Adrenal gland (tissue), 12 donors: ENCODE measurements around the gene EFNA2. TPM values are rescaled to one million over a fixed set of nuclear protein-coding genes. Genes with fewer than 3 reads are reported as not detected.

Experiments used
- DNase-seq, 7 donors: peaks; one replicate each; pipeline ENCODE4 v3.0.0-alpha.2; 2019 to 2020
- H3K27ac ChIP-seq, 5 donors: fragments of 200-600 bp; sonication (generic) in 4 of 5; 1 replicate in 3 of 5; 2 replicates in 2 of 5; pipeline versions ENCODE4 v1.5.1 to v1.8.0; 2016 to 2020; ENCODE audit warnings: mild to moderate bottlenecking in 1 of 5
- H3K27me3 ChIP-seq: fragments of 200-600 bp; 2 replicates; pipeline ENCODE4 v1.8.0; 2021
- H3K36me3 ChIP-seq, 2 donors: fragments of 200-600 bp; replicated peaks in 1 of 2; 1 replicate in 1 of 2; 2 replicates in 1 of 2; pipeline versions ENCODE4 v1.5.1 to v1.8.0; 2018 to 2022
- H3K4me1 ChIP-seq, 2 donors: fragments of 200-600 bp; replicated peaks in 1 of 2; 1 replicate in 1 of 2; 2 replicates in 1 of 2; pipeline versions ENCODE4 v1.5.1 to v1.8.0; 2018 to 2021
- H3K4me3 ChIP-seq, 4 donors: fragments of 200-600 bp; sonication (generic) in 3 of 4; one replicate each; pipeline ENCODE4 v1.5.1; 2016 to 2018
- H3K9me3 ChIP-seq, 3 donors: fragments of 200-600 bp; sonication (generic) in 1 of 3; replicated peaks in 1 of 3; 1 replicate in 2 of 3; 2 replicates in 1 of 3; pipeline versions ENCODE4 v1.5.1 to v1.8.0; 2016 to 2021
- POLR2A ChIP-seq, 2 donors: fragments of 450-650 bp; IDR thresholded peaks; one replicate each; pipeline ENCODE4 v1.6.1; 2017; ENCODE audit warnings: antibody characterized with exemption in 2 of 2, mild to moderate bottlenecking in 2 of 2, moderate library complexity in 1 of 2
- WGBS, 4 donors: extraction: QIAGEN DNeasy Blood & Tissue Kit in 2 of 4; methylation state at CpG; one replicate each; pipeline versions ENCODE4 v1.1.5 to v1.1.7; 2013 to 2017; 5-methylcytosine and 5-hydroxymethylcytosine counted together
- intact Hi-C, 2 donors: fragments of 100-400 bp; cut with DNase I; formaldehyde crosslinking; loops; one replicate each; pipeline versions ENCODE4 v1.14.1 to v1.15.0; 2022 to 2023
- polyA plus RNA-seq, 3 donors: library from polyadenylated mRNA; stranded (reverse); fragments of 200-250 nt in 2 of 3; fragments of 350-450 nt in 1 of 3; fragmentation: Illumina TruSeq in 1 of 3; extraction: RNeasy Lipid Tissue Mini Kit (QIAGEN cat#74804) in 1 of 3; gene quantifications; one replicate each; pipeline ENCODE4 v1.2.3, GENCODE V29; 2013 to 2014
- total RNA-seq, 9 donors: library from RNA; depleted of rRNA in 4 of 9; stranded (reverse); fragments of >200 nt in 4 of 9; fragments of 120-200 nt in 1 of 9; fragmentation: NEBNext Ultra II Directional in 1 of 9; extraction: Animal tissue kit (Norgen Biotek cat#: 25700) in 1 of 9; gene quantifications; one replicate each; pipeline versions ENCODE4 v1.1.0 to v1.2.4, GENCODE V29; 2013 to 2023
- TF ChIP-seq, protein P1 (sequence below), 6 experiments: fragments of 450-650 bp in 4 of 6; fragments of 200-600 bp in 2 of 6; sonication (generic) in 1 of 6; IDR thresholded peaks; 1 replicate in 5 of 6; 2 replicates in 1 of 6; pipeline versions ENCODE4 v1.5.1 to v1.8.0; 2016 to 2021; ENCODE audit warnings: antibody characterized with exemption in 6 of 6, mild to moderate bottlenecking in 2 of 6, moderate library complexity in 1 of 6
- donor health status: healthy with polysubstance abuse.
- donor health status: Bipolar disorder and iron deficiency.
- donor health status: DM: yes; HTN: yes; CAD: no.
- donor health status: DM: no; HTN: no; CAD: no.
- donor health status: DM: no; HTN: no; CAD: no.
- donor health status: DM: yes; HTN: yes; CAD: no.

Gene EFNA2
- total and polyA plus RNA-seq, 12 donors, result 0.11 TPM; not detected in 11

DNA sequence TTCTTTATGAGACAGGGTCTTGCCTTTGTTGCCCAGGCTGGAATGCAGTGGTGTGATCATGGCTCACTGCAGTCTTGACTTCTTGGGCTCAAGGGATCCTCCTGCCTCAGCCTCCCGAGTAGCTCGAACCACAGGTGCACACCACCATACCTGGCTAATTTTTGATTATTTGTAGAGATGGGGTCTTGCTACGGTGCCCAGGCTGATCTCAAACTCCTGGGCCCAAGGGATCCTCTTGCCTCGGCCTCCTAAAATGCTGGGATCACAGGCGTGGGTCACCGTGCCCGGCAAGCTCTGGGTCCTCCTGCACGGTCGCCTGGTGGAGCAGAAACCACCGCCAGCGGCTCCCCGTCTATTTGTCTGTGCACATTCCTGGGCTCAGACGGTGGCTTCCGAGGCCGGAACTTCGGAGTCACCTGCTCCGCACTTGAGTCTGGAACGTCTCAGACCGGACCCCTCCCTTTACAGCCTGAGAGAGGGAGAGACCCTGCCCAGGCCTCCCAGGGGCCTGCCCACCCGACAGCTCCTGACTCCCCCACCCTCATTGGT lies 22.2 kb downstream of the EFNA2 start:
- WGBS, 4 donors, result 91 to 94% (median 92%) methylated on average over 19 to 20 of the region's 20 CpGs
- Histone ChIP-seq H3K4me3 (no peak overlapping the region), H3K9me3 (no peaks in the 10 kb centered on the region), H3K27me3 (peaks cover 11% of the 10 kb centered on the region), H3K36me3 (no peaks in the 10 kb centered on the region), H3K27ac (no peak overlapping the region), H3K4me1 (no peaks in the 10 kb centered on the region)
- DNase-seq, result no peak
- intact Hi-C loops, result no loop called here
- TF ChIP-seq, protein P1, sequence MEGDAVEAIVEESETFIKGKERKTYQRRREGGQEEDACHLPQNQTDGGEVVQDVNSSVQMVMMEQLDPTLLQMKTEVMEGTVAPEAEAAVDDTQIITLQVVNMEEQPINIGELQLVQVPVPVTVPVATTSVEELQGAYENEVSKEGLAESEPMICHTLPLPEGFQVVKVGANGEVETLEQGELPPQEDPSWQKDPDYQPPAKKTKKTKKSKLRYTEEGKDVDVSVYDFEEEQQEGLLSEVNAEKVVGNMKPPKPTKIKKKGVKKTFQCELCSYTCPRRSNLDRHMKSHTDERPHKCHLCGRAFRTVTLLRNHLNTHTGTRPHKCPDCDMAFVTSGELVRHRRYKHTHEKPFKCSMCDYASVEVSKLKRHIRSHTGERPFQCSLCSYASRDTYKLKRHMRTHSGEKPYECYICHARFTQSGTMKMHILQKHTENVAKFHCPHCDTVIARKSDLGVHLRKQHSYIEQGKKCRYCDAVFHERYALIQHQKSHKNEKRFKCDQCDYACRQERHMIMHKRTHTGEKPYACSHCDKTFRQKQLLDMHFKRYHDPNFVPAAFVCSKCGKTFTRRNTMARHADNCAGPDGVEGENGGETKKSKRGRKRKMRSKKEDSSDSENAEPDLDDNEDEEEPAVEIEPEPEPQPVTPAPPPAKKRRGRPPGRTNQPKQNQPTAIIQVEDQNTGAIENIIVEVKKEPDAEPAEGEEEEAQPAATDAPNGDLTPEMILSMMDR (IDR thresholded peaks at IDR 0.05), result no peak
- TF ChIP-seq POLR2A (IDR thresholded peaks at IDR 0.05), result no peak

DNA sequence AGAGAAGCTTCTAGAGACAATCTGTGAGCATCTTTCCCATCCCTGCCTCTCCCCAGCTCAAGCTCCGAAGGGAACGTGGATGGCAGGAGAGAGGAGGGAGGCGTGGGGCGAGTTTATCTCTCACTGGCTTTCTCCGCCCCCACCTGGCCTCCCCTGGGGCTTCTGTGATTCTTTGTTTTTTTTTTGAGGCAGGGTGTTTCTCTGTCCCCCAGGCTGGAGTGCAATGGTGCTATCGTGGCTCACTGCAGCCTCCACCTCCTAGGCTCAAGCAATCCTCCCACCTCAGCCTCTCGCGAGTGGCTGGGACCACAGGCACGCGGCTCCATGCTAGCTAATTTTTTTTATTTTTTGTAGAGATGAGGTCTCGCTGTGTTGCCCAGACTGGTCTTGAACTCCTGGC lies 23.0 kb downstream of the EFNA2 start:
- no peak for DNase-seq
- Histone ChIP-seq H3K4me1 (no peaks in the 10 kb centered on the region), H3K4me3 (no peak overlapping the region), H3K27ac (no peak overlapping the region), H3K36me3 (no peaks in the 10 kb centered on the region), H3K9me3 (no peaks in the 10 kb centered on the region), H3K27me3 (peaks cover 15% of the 10 kb centered on the region)
- 59 to 69% (median 66%) methylated on average over 11 of the region's 11 CpGs for WGBS, 4 donors
- no peak for TF ChIP-seq POLR2A (IDR thresholded peaks at IDR 0.05)
- TF ChIP-seq, protein P1 (IDR thresholded peaks at IDR 0.05), result no peak
- intact Hi-C loops, result no loop called here

DNA sequence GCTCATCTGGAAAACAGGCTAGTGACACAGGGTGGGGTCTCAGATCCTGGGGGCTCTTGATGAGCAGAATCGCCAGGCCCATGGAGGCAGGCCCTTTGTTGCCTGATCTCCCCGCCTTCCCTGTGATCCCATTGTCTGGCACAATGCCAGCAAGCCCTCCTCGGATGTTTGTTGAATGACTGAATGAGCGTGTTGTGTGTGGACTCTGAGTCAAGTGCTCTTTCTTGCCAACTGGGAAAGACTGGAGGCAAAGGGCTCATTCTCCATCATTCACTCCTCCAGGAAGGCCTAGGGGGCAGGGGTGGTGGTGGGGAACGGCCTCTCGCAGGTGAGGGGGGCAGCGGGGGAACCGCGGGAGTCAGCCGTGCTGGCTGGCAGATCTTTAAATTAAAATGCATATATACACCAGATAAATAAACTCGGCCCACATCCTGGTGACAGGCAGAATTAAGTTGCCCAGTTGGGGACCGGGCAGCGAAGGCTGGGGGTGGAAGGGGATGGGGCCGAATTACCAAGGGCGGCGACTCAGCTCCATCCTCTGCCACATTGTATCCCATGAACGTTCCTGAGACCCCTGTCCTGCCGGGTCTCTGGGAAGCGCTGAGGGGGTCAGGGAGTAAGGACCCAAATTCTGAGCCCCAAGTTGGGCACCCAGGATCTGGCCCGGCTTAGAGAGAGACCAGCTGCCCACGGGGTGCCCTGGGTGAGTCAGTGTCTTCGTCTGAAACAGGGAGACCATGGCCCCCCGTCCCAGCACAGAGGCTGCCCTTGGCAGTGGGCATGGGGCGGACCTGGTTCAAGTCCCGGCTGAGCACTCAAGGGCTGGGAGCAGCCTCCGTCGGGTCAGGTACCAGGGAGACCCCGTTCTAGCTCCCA lies 24.5 kb downstream of the EFNA2 start:
- no peak overlapping the region for H3K27ac ChIP-seq
- 43 to 65% (median 57%) methylated on average over 9 to 28 of the region's 28 CpGs for WGBS, 4 donors
- intact Hi-C loops, result loop anchor here in 1 of 2 donors (10.0 kb wide), 1 partner anchor 135 kb away; no protein-coding TSS in a partner anchor

DNA sequence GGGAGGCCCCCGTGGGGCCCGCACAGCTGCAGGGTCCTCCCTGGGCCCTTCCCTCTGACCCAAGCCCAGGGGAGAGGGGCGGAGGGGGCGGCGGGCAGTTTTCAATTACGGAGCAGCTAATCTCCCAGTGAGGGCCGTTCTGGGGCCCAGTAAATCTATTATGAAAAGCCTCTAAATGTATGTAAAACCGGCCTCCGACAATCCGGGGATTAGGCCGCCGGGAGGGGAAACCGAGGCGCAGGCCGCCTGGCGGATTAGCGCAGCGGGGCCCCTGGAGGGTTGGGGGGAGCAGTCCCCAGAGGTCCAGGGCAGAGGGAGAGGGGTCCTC lies 25.1 kb downstream of the EFNA2 start:
- 64 to 76% (median 68%) methylated on average over 13 to 18 of the region's 18 CpGs for WGBS, 4 donors
- TF ChIP-seq, protein P1 (IDR thresholded peaks at IDR 0.05), result no peak
- no peak for TF ChIP-seq POLR2A (IDR thresholded peaks at IDR 0.05)
- Histone ChIP-seq H3K4me1 (peaks cover 3 to 4% of the 10 kb centered on the region in 2 donors), H3K27me3 (peaks cover 23% of the 10 kb centered on the region), H3K36me3 (no peaks in the 10 kb centered on the region), H3K9me3 (no peaks in the 10 kb centered on the region), H3K4me3 (no peak overlapping the region), H3K27ac (no peak overlapping the region)
- intact Hi-C loops, result loop anchor here in 1 of 2 donors (10.0 kb wide), 1 partner anchor 134 kb away; no protein-coding TSS in a partner anchor
- no peak for DNase-seq

More for the DNA sequence above, 24.5 kb downstream of the EFNA2 start:
- no peaks in the 10 kb centered on the region for H3K4me1 ChIP-seq
- DNase-seq, result no peak
- H3K9me3 ChIP-seq, result no peaks in the 10 kb centered on the region
- no peak for TF ChIP-seq POLR2A (IDR thresholded peaks at IDR 0.05)
- TF ChIP-seq, protein P1 (IDR thresholded peaks at IDR 0.05), result no peak
- H3K4me3 ChIP-seq, result no peak overlapping the region
- peaks cover 17% of the 10 kb centered on the region for H3K27me3 ChIP-seq
- H3K36me3 ChIP-seq, result no peaks in the 10 kb centered on the region
